Mesenteric fat pad (tissue), 1 donor: Measurements from ENCODE around the gene SLC47A1. TPM values are rescaled to one million over a fixed set of nuclear protein-coding genes. Genes with fewer than 3 reads are reported as not detected.
A peak's percentile ranks its signal among the peaks of the same experiment; 100 is the strongest.

Experiments
- DNase-seq: peaks from one replicate; pipeline ENCODE4 v3.0.0-alpha.2; 2020; ENCODE audit warnings: low spot score
- total RNA-seq: library from RNA; stranded (reverse); fragmentation: NEBNext Ultra II Directional; extraction: Animal tissue kit (Norgen Biotek cat#: 25700); gene quantifications from one replicate; pipeline ENCODE4 v1.2.1, GENCODE V29; 2021
- donor health status: DM: yes; HTN: yes; CAD: no.

The SLC47A1 gene
- total RNA-seq, 1 donor from 2014 or later, result 7.0 TPM

GRCh38 chr17:19551591-19552148 lies 18.0 kb downstream of the SLC47A1 start:
- no peak for DNase-seq

- DNase-seq, result no peak
Measured at GRCh38 chr17:19553036-19553435, 19.4 kb downstream of the SLC47A1 start.

- no peak for DNase-seq
Measured at GRCh38 chr17:19554393-19554792, 20.7 kb downstream of the SLC47A1 start.

- DNase-seq, result no peak
Measured at GRCh38 chr17:19555746-19556145, 22.1 kb downstream of the SLC47A1 start.

- no peak for DNase-seq
Measured at GRCh38 chr17:19558946-19559345, 25.3 kb downstream of the SLC47A1 start.

- no peak for DNase-seq
Measured at GRCh38 chr17:19561697-19562318, 28.2 kb downstream of the SLC47A1 start.

- DNase-seq, result no peak
Measured at GRCh38 chr17:19565817-19566575, 32.3 kb downstream of the SLC47A1 start.

- no peak for DNase-seq
Measured at GRCh38 chr17:19567216-19568015, 33.8 kb downstream of the SLC47A1 start.

GRCh38 chr17:19568016-19568350 lies 34.3 kb downstream of the SLC47A1 start:
- DNase-seq, result no peak

- no peak for DNase-seq
Measured at GRCh38 chr17:19569785-19570543, 36.3 kb downstream of the SLC47A1 start.

GRCh38 chr17:19570544-19571062 lies 36.9 kb downstream of the SLC47A1 start:
- DNase-seq, result no peak

GRCh38 chr17:19573075-19573474 lies 39.4 kb downstream of the SLC47A1 start:
- DNase-seq, result no peak

- DNase-seq, result no peak
Measured at GRCh38 chr17:19574956-19575355, 41.3 kb downstream of the SLC47A1 start.

- peak; percentile 22 for DNase-seq
Measured at GRCh38 chr17:19578545-19578944, 44.9 kb downstream of the SLC47A1 start.

GRCh38 chr17:19579192-19579761 lies 45.6 kb downstream of the SLC47A1 start:
- peak; percentile 65 for DNase-seq

GRCh38 chr17:19579867-19580565 lies 46.4 kb downstream of the SLC47A1 start:
- peak; percentile 73 for DNase-seq

- peak; percentile 59 for DNase-seq
Measured at GRCh38 chr17:19580566-19580920, 46.9 kb downstream of the SLC47A1 start.

GRCh38 chr17:19582152-19582551 lies 48.5 kb downstream of the SLC47A1 start:
- peak; percentile 67 for DNase-seq

- no peak for DNase-seq
Measured at GRCh38 chr17:19583871-19584270, 50.2 kb downstream of the SLC47A1 start.

- DNase-seq, result peak; percentile 30
Measured at GRCh38 chr17:19590451-19590850, 56.8 kb downstream of the SLC47A1 start.
